PC-3 (cell line): ENCODE measurements around the gene PYROXD2.
"Not testable (repeated sequence)": the region's sequence is repeated elsewhere in the genome, so short reads cannot be mapped to it uniquely, and the experiment has no call there.

Experiments
- EZH2 ChIP-seq: fragments of 300-600 bp; sonication (generic); IDR thresholded peaks from one replicate; pipeline ENCODE4 v1.6.1; 2017; ENCODE audit warnings: antibody characterized with exemption, mild to moderate bottlenecking, low read length; ENCODE audit not compliant: unreplicated experiment
- EZH2phosphoT487 ChIP-seq: fragments of 300-600 bp; sonication (generic); IDR thresholded peaks from 2 replicates; pipeline ENCODE4 v1.6.1; 2018; ENCODE audit warnings: mild to moderate bottlenecking, antibody characterized with exemption, low read length, borderline replicate concordance
- TF ChIP-seq, protein P1 (sequence below): fragments of 300-600 bp; sonication (generic); conservative IDR thresholded peaks from 2 replicates; pipeline ENCODE4 v1.5.1; 2017; ENCODE audit warnings: antibody characterized with exemption, low read depth, mild to moderate bottlenecking, low read length

DNA sequence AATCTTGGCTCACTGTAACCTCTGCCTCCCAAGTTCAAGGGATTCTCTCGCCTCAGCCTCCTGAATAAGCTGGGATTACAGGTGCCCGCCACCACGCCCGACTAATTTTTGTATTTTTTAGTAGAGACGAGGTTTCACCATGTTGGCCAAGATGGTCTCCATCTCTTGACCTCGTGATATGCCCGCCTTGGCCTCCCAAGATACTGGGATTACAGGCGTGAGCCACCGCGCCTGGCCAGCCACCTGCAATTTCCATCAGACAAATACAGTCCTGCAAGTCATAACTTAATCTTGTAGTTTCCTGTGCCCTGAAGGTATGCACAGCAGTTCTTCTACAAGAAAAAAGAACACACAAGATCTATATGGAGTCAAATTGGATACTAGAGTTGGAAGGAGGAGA is 73.3 kb downstream of the PYROXD2 start:
- not testable (repeated sequence) for TF ChIP-seq EZH2, EZH2phosphoT487
- TF ChIP-seq, protein P1, sequence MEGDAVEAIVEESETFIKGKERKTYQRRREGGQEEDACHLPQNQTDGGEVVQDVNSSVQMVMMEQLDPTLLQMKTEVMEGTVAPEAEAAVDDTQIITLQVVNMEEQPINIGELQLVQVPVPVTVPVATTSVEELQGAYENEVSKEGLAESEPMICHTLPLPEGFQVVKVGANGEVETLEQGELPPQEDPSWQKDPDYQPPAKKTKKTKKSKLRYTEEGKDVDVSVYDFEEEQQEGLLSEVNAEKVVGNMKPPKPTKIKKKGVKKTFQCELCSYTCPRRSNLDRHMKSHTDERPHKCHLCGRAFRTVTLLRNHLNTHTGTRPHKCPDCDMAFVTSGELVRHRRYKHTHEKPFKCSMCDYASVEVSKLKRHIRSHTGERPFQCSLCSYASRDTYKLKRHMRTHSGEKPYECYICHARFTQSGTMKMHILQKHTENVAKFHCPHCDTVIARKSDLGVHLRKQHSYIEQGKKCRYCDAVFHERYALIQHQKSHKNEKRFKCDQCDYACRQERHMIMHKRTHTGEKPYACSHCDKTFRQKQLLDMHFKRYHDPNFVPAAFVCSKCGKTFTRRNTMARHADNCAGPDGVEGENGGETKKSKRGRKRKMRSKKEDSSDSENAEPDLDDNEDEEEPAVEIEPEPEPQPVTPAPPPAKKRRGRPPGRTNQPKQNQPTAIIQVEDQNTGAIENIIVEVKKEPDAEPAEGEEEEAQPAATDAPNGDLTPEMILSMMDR, result not testable (repeated sequence)
